Activated CD8-positive, alpha-beta memory T cell treated with anti-CD3 and anti-CD28 coated beads for 24 hours (primary cell): ENCODE results near the gene MTMR3.
"Not testable (repeated sequence)": the region's sequence is repeated elsewhere in the genome, so short reads cannot be mapped to it uniquely, and the experiment has no call there.

Source experiments
- DNase-seq: peaks from one replicate; pipeline ENCODE4 v3.0.0-alpha.2; 2020

The MTMR3 gene

GRCh38 chr22:29883045-29883774 is at the start of gene MTMR3:
Gene MTMR3 (plus strand): TSS chr22:29883174. CDS start chr22:29971060, 87,886 bp downstream.
- DNase-seq: peak; percentile 98

GRCh38 chr22:29833392-29833965 is 49.5 kb upstream of the MTMR3 start:
- DNase-seq: no peak

GRCh38 chr22:29834046-29834445 is 48.9 kb upstream of the MTMR3 start:
- DNase-seq: no peak

GRCh38 chr22:29836791-29837370 is 46.1 kb upstream of the MTMR3 start:
- DNase-seq: not testable (repeated sequence)

- DNase-seq: peak; percentile 99
These were observed 45.0 kb upstream of the MTMR3 start, which contains the start of gene ASCC2 for GRCh38 chr22:29837741-29838598. Gene ASCC2 (minus strand): TSS chr22:29838274. CDS start chr22:29832325, 5,949 bp downstream.

GRCh38 chr22:29838599-29838956 is 44.4 kb upstream of the MTMR3 start:
- no peak for DNase-seq

- no peak for DNase-seq
These were observed 43.9 kb upstream of the MTMR3 start for GRCh38 chr22:29839039-29839438.

GRCh38 chr22:29840498-29840897 is 42.5 kb upstream of the MTMR3 start:
- no peak for DNase-seq

- DNase-seq: no peak
These were observed 40.8 kb upstream of the MTMR3 start for GRCh38 chr22:29842172-29842571.

GRCh38 chr22:29842740-29843139 is 40.2 kb upstream of the MTMR3 start:
- no peak for DNase-seq

- no peak for DNase-seq
These were observed 36.7 kb upstream of the MTMR3 start for GRCh38 chr22:29846290-29846689.

- DNase-seq: no peak
These were observed 34.9 kb upstream of the MTMR3 start for GRCh38 chr22:29848111-29848510.

- DNase-seq: no peak
These were observed 28.5 kb upstream of the MTMR3 start for GRCh38 chr22:29854432-29854831.

- DNase-seq: no peak
These were observed 27.3 kb upstream of the MTMR3 start for GRCh38 chr22:29855611-29856181.

- DNase-seq: no peak
These were observed 26.5 kb upstream of the MTMR3 start for GRCh38 chr22:29856496-29856895.

GRCh38 chr22:29859030-29859429 is 23.9 kb upstream of the MTMR3 start:
- not testable (repeated sequence) for DNase-seq

GRCh38 chr22:29860006-29860766 is 22.8 kb upstream of the MTMR3 start:
- no peak for DNase-seq

- no peak for DNase-seq
These were observed 21.2 kb upstream of the MTMR3 start for GRCh38 chr22:29861672-29862297.

GRCh38 chr22:29865572-29865971 is 17.4 kb upstream of the MTMR3 start:
- DNase-seq: not testable (repeated sequence)

GRCh38 chr22:29867260-29867659 is 15.7 kb upstream of the MTMR3 start:
- no peak for DNase-seq

GRCh38 chr22:29867851-29868250 is 15.1 kb upstream of the MTMR3 start:
- no peak for DNase-seq

- DNase-seq: no peak
These were observed 12.4 kb upstream of the MTMR3 start for GRCh38 chr22:29870574-29870973.
